ENCODE results near the gene MIXL1.

DNA sequence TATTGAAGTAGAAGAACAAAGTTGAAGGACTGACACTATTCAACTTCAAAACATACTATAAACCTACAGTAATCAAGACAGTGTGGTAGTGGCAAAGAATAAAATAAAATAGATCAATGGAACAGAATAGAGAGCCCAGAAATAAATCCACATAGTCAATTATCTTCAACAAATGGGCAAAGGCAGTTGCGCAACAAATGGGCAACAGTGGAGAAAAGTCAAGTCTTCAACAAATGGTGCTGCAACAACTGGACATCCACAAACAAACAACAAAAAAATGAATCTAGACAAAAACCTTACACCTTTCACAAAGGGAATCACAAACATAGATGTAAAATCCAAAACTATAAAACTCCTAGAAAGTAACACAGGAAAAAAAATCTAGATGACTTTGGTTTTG, 38.4 kb downstream of the MIXL1 start:
- TF ChIP-seq CTCF (IDR thresholded peaks at IDR 0.05) (no peak), POLR2A (IDR thresholded peaks at IDR 0.05) (no peak)

All from testis (tissue), 2 donors.